ENCODE data around the gene KIFC1.
"Not testable (repeated sequence)": the region's sequence is repeated elsewhere in the genome, so short reads cannot be mapped to it uniquely, and the experiment has no call there.

The KIFC1 gene

GRCh38 chr6:33364475-33365205 is 27.0 kb upstream of the KIFC1 start:
- H3K9me3 ChIP-seq (ENCODE audit: control insufficient read depth, low read length); H3K27me3 ChIP-seq (ENCODE audit: control insufficient read depth, insufficient read depth, low read length); H3K4me3 ChIP-seq (ENCODE audit: low read length); H3K4me1 ChIP-seq (ENCODE audit: control insufficient read depth, insufficient read depth, low read length); H3K36me3 ChIP-seq (ENCODE audit: control insufficient read depth, insufficient read depth, low read length); H3K9ac ChIP-seq (ENCODE audit: low read length): not testable (repeated sequence)

DNA sequence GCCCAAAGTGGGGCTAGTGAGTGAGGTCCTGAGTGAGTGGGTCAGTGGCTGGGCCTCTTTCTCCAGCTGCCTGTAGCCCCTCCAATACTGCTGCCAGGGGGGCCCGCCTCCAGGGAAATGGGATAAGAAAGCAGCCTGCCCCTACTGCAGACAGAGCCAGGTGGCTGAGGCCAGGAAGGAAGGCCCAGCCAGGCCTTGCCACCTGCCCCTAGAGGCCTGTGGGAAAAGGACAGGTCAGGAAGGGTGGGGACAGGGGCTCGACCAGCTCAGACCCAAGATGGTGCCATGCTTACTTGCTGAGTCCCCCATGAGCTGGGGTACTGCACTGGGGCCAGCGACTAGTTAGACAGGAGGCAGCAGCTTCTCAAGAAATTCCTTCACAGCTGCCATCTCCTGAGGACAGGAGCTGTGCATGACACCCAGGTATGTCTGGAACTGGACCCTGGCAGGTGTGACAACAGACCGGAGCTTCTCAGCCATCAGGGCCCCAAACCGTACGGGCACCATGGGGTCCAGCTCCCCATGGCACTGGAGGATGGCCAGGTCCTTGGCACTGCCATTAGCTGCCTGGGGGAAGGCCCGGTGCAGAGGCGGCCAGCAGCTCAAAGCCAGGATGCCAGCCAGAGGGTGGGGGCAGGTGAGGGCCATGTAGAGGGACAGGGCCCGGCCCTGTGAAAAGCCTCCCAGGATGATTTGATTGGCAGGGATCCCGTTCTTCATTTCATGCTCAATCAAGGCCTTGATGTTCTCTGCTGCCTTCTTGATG is 26.2 kb upstream of the KIFC1 start:
- not testable (repeated sequence) for H3K27me3 ChIP-seq (ENCODE audit: control insufficient read depth, insufficient read depth, low read length); H3K36me3 ChIP-seq (ENCODE audit: control insufficient read depth, insufficient read depth, low read length); H3K4me3 ChIP-seq (ENCODE audit: low read length); H3K4me1 ChIP-seq (ENCODE audit: control insufficient read depth, insufficient read depth, low read length); H3K9me3 ChIP-seq (ENCODE audit: control insufficient read depth, low read length); H3K9ac ChIP-seq (ENCODE audit: low read length)

DNA sequence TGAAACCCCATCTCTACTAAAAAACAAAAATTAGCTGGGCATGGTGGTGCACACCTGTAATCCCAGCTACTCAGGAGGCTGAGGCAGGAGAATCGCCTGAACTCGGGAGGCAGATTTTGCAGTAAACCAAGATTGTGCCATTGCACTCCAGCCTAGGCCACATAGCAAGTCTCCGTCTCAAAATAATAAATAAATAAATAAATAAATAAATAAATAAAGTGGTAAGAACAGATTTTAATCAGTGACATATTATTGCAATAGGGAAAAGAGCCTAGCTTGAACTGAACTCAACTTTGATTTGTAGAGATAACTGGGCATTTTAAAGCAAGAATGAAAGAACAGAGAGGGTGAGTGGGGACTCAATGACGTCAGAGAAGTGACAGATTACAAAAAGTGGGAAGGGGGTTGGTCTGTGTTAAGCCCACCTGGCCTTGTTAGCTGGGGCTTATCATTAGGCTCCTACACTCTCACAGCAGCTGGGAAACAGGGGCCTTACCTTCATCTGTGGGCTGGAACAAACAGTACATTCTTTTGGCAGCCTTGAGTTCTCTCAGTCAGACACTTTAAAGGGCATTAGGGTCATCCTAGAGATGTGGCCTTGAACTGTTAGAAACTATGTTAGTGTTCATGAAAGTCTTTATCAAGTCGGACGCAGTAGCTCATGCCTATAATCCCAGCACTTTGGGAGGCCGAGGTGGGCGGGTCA is 24.5 kb upstream of the KIFC1 start:
- H3K9me3 ChIP-seq (ENCODE audit: control insufficient read depth, low read length) = no peaks in the 10 kb centered on the region
- H3K27me3 ChIP-seq (ENCODE audit: control insufficient read depth, insufficient read depth, low read length) = no peaks in the 10 kb centered on the region
- H3K4me3 ChIP-seq (ENCODE audit: low read length) = no peak overlapping the region
- no peak overlapping the region for H3K9ac ChIP-seq (ENCODE audit: low read length)
- H3K4me1 ChIP-seq (ENCODE audit: control insufficient read depth, insufficient read depth, low read length) = no peaks in the 10 kb centered on the region
- no peaks in the 10 kb centered on the region for H3K36me3 ChIP-seq (ENCODE audit: control insufficient read depth, insufficient read depth, low read length)

- H3K36me3 ChIP-seq (ENCODE audit: control insufficient read depth, insufficient read depth, low read length); H3K4me1 ChIP-seq (ENCODE audit: control insufficient read depth, insufficient read depth, low read length); H3K9ac ChIP-seq (ENCODE audit: low read length); H3K4me3 ChIP-seq (ENCODE audit: low read length); H3K9me3 ChIP-seq (ENCODE audit: control insufficient read depth, low read length); H3K27me3 ChIP-seq (ENCODE audit: control insufficient read depth, insufficient read depth, low read length): not testable (repeated sequence)
These were observed 24.0 kb upstream of the KIFC1 start for GRCh38 chr6:33367715-33368025.

DNA sequence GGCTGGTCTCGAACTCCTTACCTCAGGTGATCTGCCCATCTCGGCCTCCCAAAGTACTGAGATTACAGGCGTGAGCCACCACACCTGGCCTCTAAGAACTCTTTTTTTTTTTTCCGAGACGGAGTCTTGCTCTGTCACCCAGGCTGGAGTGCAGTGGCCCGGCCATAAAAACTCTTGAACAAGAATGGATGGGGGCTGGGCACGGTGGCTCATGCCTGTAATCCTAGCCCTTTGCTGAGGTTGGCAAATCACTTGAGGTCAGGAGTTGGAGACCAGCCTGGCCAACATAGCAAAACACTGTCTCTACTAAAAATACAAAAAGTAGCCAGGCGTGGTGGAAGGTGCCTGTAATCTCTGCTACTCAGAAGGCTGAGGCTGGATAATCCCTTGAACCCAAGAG is 19.7 kb upstream of the KIFC1 start:
- H3K9me3 ChIP-seq (ENCODE audit: control insufficient read depth, low read length); H3K36me3 ChIP-seq (ENCODE audit: control insufficient read depth, insufficient read depth, low read length); H3K9ac ChIP-seq (ENCODE audit: low read length); H3K4me3 ChIP-seq (ENCODE audit: low read length); H3K27me3 ChIP-seq (ENCODE audit: control insufficient read depth, insufficient read depth, low read length): not testable (repeated sequence)
- H3K4me1 ChIP-seq (ENCODE audit: control insufficient read depth, insufficient read depth, low read length) = peaks cover 23% of the 10 kb centered on the region

DNA sequence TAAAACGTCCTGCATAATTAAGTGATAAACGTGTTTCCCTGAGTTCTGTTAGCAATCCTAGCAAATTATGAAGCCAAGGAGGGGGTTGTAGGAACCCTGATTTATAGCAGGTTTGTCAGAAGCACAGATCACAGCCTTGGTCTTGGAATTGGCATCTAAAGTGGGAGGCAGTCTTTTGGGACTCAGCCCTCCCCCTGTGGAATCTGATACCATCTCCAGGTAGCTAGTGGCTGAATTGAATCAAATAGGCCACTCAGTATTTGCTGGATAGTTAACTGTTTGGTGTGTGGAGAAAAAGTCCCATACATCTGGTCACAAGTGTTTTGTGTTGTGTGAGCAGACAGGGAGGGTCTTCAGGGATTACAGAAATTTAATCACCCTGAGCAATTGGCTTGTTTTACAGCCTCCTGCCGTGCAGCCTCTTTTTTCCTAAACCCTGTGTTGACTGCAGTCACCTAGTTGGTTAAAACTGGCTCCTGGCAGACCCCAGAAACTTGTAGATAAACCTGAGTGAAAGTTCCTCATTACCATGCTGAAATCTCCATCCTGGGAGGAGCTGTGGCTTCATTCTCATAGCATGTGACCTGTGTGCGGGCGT is 19.0 kb upstream of the KIFC1 start:
- H3K36me3 ChIP-seq (ENCODE audit: control insufficient read depth, insufficient read depth, low read length) = no peaks in the 10 kb centered on the region
- H3K4me3 ChIP-seq (ENCODE audit: low read length) = no peak overlapping the region
- H3K27me3 ChIP-seq (ENCODE audit: control insufficient read depth, insufficient read depth, low read length) = no peaks in the 10 kb centered on the region
- H3K4me1 ChIP-seq (ENCODE audit: control insufficient read depth, insufficient read depth, low read length) = peaks cover 23% of the 10 kb centered on the region
- H3K9me3 ChIP-seq (ENCODE audit: control insufficient read depth, low read length) = no peaks in the 10 kb centered on the region
- H3K9ac ChIP-seq (ENCODE audit: low read length) = no peak overlapping the region

DNA sequence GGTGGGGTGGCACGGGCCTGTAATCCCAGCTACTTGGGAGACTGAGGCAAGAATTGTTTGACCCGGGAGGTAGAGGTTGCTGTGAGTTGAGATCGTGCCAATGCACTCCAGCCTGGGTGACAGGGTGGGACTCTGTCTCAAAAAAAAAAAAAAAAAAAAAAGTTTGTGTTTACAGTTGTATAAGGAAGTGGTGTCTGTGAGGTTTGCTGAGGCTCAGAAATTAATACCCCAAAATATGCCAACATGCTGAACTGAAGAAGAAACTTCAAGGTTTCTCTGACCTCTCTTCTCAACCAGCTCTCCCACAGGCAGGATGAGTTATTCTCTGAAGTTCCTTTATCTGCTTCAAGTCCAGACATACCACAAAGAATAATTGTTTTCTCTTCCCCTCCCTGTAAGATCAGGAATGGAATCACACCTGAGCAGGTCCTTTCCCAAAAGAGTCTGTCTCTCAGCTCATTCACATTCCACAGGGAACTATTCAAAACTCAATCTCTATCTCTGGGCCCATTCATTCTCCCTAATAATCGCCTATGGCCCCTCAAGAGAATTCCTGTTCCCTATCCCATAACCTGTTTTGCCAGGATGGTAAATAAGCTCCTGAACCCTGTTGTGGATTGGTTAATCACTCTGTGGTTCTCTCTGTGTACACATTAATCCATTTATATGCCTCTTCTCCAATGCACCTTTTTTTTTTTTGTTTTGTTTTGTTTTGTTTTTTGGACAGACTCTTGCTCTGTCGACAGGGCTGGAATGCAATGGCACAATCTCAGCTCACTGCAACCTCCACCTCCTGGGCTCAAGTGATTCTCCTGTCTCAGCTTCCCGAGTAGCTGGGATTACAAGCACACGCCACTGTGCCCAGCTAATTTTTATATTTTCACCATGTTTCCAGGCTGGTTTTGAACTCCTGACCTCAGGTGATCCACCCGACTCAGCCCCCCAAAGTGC is 17.4 kb upstream of the KIFC1 start:
- Histone ChIP-seq H3K36me3 (ENCODE audit: control insufficient read depth, insufficient read depth, low read length) (no peaks in the 10 kb centered on the region), H3K4me3 (ENCODE audit: low read length) (no peak overlapping the region), H3K27me3 (ENCODE audit: control insufficient read depth, insufficient read depth, low read length) (no peaks in the 10 kb centered on the region), H3K9ac (ENCODE audit: low read length) (no peak overlapping the region), H3K4me1 (ENCODE audit: control insufficient read depth, insufficient read depth, low read length) (peaks cover 23% of the 10 kb centered on the region), H3K9me3 (ENCODE audit: control insufficient read depth, low read length) (no peaks in the 10 kb centered on the region)

DNA sequence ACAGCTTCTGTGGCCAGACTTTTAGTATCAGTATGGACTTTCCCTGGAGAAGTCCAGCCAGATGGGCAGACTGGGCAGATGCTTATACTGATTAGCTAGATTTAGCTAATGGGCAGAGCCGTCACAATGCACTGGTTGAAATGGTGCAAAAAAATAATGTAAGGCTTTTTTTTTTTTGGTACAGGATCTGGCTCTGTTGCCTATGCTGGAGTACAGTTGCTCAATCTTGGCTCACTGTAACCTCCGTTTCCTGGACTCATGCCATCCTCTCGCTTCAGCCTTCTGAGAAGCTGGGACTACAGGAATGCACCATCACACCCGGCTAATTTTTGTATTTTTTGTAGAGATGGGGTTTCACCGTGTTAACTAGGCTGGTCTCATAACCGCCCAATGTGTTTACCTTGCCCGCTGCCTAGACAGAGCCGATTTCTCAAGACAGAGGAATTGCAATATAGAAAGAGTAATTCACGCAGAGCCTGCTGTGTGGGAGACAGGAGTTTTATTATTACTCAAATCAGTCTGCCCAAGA is 16.4 kb upstream of the KIFC1 start:
- no peaks in the 10 kb centered on the region for H3K27me3 ChIP-seq (ENCODE audit: control insufficient read depth, insufficient read depth, low read length)
- H3K9ac ChIP-seq (ENCODE audit: low read length) = no peak overlapping the region
- no peaks in the 10 kb centered on the region for H3K9me3 ChIP-seq (ENCODE audit: control insufficient read depth, low read length)
- no peaks in the 10 kb centered on the region for H3K36me3 ChIP-seq (ENCODE audit: control insufficient read depth, insufficient read depth, low read length)
- H3K4me3 ChIP-seq (ENCODE audit: low read length) = no peak overlapping the region
- H3K4me1 ChIP-seq (ENCODE audit: control insufficient read depth, insufficient read depth, low read length) = peaks cover 23% of the 10 kb centered on the region

DNA sequence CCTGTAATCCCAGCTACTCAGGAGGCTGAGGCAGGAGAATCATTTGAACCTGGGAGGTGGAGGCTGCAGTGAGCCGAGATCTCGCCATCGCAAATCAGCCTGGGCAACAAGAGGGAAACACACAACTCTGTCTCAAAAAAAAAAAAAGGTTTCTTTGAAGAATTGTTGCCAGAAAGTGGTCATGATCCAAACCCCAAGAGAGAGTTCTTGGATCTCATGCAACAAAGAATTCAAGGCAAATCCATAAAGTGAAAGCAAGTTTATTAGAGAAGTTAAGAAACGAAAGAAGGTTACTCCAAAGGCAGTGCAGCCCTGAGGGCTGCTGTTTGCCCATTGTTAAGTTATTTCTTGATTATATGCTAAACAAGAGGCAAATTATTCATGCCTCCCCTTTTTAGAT is 14.5 kb upstream of the KIFC1 start:
- H3K4me1 ChIP-seq (ENCODE audit: control insufficient read depth, insufficient read depth, low read length) = peaks cover 23% of the 10 kb centered on the region
- no peaks in the 10 kb centered on the region for H3K27me3 ChIP-seq (ENCODE audit: control insufficient read depth, insufficient read depth, low read length)
- H3K9ac ChIP-seq (ENCODE audit: low read length) = no peak overlapping the region
- H3K9me3 ChIP-seq (ENCODE audit: control insufficient read depth, low read length) = no peaks in the 10 kb centered on the region
- no peak overlapping the region for H3K4me3 ChIP-seq (ENCODE audit: low read length)
- H3K36me3 ChIP-seq (ENCODE audit: control insufficient read depth, insufficient read depth, low read length) = no peaks in the 10 kb centered on the region

GRCh38 chr6:33379184-33379583 is 12.4 kb upstream of the KIFC1 start:
- not testable (repeated sequence) for H3K4me3 ChIP-seq (ENCODE audit: low read length); H3K9ac ChIP-seq (ENCODE audit: low read length); H3K36me3 ChIP-seq (ENCODE audit: control insufficient read depth, insufficient read depth, low read length); H3K9me3 ChIP-seq (ENCODE audit: control insufficient read depth, low read length); H3K27me3 ChIP-seq (ENCODE audit: control insufficient read depth, insufficient read depth, low read length)
- H3K4me1 ChIP-seq (ENCODE audit: control insufficient read depth, insufficient read depth, low read length) = peaks cover 17% of the 10 kb centered on the region

DNA sequence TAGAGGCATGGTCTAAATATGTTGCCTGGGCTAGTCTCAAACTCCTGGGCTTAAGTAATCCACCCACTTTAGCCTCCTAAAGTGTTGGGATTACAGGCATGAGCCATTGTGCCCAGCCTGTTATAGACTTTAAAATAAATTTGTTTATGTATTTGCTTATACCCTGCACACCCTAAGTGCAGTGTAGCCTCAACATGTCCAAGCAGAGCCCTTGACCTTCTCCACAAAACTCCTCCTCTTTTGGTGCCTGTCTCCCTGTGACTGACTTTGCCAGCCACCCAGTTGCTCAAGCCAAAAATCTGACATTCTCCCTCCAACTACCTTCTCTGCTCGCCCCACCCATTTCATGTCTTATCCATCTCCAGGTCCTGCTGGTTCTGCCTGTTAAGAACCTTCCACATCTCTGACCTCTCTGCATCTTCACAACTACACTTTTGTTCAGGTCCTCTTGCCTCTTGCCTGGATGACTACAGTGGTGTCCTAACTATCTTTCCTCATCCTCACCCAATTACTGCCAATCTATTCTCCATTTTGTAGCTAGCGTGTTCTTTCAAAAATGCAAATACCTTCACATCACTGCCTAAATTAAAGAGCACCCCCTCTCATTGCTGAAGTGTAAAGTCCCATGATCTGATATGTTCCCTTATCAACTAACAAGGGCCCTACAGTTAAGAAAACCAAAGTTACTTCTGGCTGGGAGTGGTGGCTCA is 11.2 kb upstream of the KIFC1 start:
- H3K4me1 ChIP-seq (ENCODE audit: control insufficient read depth, insufficient read depth, low read length) = peaks cover 5% of the 10 kb centered on the region
- no peaks in the 10 kb centered on the region for H3K27me3 ChIP-seq (ENCODE audit: control insufficient read depth, insufficient read depth, low read length)
- H3K36me3 ChIP-seq (ENCODE audit: control insufficient read depth, insufficient read depth, low read length) = no peaks in the 10 kb centered on the region
- no peak overlapping the region for H3K9ac ChIP-seq (ENCODE audit: low read length)
- H3K4me3 ChIP-seq (ENCODE audit: low read length) = no peak overlapping the region
- no peaks in the 10 kb centered on the region for H3K9me3 ChIP-seq (ENCODE audit: control insufficient read depth, low read length)
